ENCODE data around the gene SSTR3. TPM values are rescaled to one million over a fixed set of nuclear protein-coding genes. Genes with fewer than 3 reads are reported as not detected.

The SSTR3 gene
- total and polyA plus RNA-seq, 2 experiments from 2014 or later, result 0.06 TPM; not detected in 1

- Histone ChIP-seq H3K27me3 (no peaks in the 10 kb centered on the region), H3K4me3 (no peak overlapping the region), H3K36me3 (no peaks in the 10 kb centered on the region), H3K9me3 (ENCODE audit: low read depth) (no peaks in the 10 kb centered on the region), H3K4me1 (ENCODE audit: low read depth) (no peaks in the 10 kb centered on the region), H3K27ac (no peak overlapping the region)
- no peak for DNase-seq (ENCODE audit: low read depth in 1 of 2, low spot score in 1 of 2)
- TF ChIP-seq CTCF (IDR thresholded peaks at IDR 0.05; ENCODE audit: low read depth, low read length), result no peak
These were observed 42.9 kb downstream of the SSTR3 start for GRCh38 chr22:37169406-37169805.

DNA sequence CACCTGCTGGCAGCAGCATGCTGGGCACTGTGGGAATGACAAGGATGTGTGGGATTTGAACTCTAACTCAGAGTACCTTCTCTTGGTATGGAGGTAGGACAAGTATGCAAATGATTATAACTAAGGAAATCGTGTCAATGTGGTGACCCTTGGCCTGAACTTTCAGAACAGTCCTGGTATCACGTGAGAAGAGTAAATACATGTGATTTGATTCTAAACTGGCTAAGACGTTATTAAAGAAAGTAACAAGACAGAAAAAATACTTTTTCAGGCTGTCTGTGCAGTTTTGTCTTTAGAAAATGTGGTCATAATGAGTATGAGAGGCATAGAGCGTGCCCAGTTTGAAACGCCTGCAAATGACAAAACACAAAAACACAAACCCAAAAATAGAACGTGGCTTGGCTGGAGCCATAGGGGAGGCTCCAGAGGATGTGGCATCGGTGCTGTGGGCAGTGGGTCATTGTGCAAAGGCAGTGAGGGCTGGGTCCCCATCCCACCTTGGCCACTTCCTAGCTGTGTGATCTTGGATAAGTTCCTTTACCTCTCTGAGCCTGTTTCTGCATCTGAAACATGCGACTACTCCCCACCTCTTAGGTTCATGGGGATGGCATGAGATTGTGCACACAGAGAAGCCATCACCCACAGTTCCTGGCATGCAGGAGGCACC, 44.2 kb downstream of the SSTR3 start:
- DNase-seq (ENCODE audit: low read depth in 1 of 2, low spot score in 1 of 2), result no peak
- no peaks in the 10 kb centered on the region for H3K36me3 ChIP-seq
- no peak overlapping the region for H3K4me3 ChIP-seq
- H3K9me3 ChIP-seq (ENCODE audit: low read depth), result no peaks in the 10 kb centered on the region
- no peak for TF ChIP-seq CTCF (IDR thresholded peaks at IDR 0.05; ENCODE audit: low read depth, low read length)
- no peaks in the 10 kb centered on the region for H3K4me1 ChIP-seq (ENCODE audit: low read depth)
- H3K27ac ChIP-seq, result no peak overlapping the region
- H3K27me3 ChIP-seq, result no peaks in the 10 kb centered on the region

DNA sequence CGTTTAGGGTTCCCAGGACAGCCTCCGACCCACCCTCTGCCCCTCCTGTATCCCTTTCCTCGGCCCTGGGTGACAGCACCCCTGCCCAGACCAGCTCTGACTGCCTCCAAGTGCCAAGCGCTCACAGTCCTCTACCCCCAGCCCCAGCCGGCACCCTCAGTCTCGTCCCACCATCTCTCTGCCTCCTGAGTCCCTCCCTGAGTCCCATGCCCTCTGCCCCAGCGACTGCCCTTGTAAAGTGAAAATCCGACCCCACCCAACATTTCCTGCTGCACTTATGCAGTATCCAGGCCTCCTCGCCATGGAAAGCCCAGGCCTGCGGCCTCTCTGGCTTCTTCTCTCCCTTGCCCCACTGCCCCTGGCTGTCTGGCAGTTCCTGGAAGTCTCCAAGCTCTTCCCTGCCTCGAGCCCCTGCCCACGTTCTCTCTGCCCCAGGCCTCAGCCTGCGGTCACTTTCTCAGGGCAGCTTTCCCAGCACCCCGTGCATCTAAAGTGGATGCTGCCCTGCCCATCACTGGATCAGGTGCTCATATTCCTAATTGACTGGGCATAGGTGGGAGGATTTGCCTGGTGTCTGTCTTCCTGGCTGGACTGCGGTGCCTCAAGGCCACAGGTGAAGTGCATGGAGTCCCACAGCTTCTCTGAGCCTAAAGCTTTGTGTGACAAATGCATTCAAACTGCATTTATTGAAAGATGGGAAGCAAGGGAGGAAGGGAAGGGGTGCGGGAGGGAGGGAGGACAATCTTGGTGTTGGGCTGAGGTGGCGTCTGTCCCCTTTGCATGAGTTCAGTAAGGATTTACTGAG, 44.9 kb downstream of the SSTR3 start:
- DNase-seq (ENCODE audit: low read depth in 1 of 2, low spot score in 1 of 2), result no peak
- TF ChIP-seq CTCF (IDR thresholded peaks at IDR 0.05; ENCODE audit: low read depth, low read length), result no peak
- Histone ChIP-seq H3K27me3 (no peaks in the 10 kb centered on the region), H3K27ac (no peak overlapping the region), H3K9me3 (ENCODE audit: low read depth) (no peaks in the 10 kb centered on the region), H3K36me3 (no peaks in the 10 kb centered on the region), H3K4me1 (ENCODE audit: low read depth) (no peaks in the 10 kb centered on the region), H3K4me3 (no peak overlapping the region)

- H3K36me3 ChIP-seq, result no peaks in the 10 kb centered on the region
- H3K27me3 ChIP-seq, result no peaks in the 10 kb centered on the region
- no peaks in the 10 kb centered on the region for H3K9me3 ChIP-seq (ENCODE audit: low read depth)
- H3K4me3 ChIP-seq, result no peak overlapping the region
- H3K27ac ChIP-seq, result no peak overlapping the region
- no peaks in the 10 kb centered on the region for H3K4me1 ChIP-seq (ENCODE audit: low read depth)
- TF ChIP-seq CTCF (IDR thresholded peaks at IDR 0.05; ENCODE audit: low read depth, low read length), result peak; percentile 94
- peak; percentile 80 to 84 for DNase-seq (ENCODE audit: low read depth in 1 of 2, low spot score in 1 of 2)
These were observed 45.6 kb downstream of the SSTR3 start for GRCh38 chr22:37166675-37167066.

GRCh38 chr22:37165940-37166674, 46.2 kb downstream of the SSTR3 start:
- TF ChIP-seq CTCF (IDR thresholded peaks at IDR 0.05; ENCODE audit: low read depth, low read length), result no peak
- no peak overlapping the region for H3K27ac ChIP-seq
- no peak for DNase-seq (ENCODE audit: low read depth in 1 of 2, low spot score in 1 of 2)
- no peaks in the 10 kb centered on the region for H3K4me1 ChIP-seq (ENCODE audit: low read depth)
- H3K4me3 ChIP-seq, result no peak overlapping the region
- H3K27me3 ChIP-seq, result no peaks in the 10 kb centered on the region
- H3K36me3 ChIP-seq, result no peaks in the 10 kb centered on the region
- no peaks in the 10 kb centered on the region for H3K9me3 ChIP-seq (ENCODE audit: low read depth)

Measured in cardiac muscle cell (in vitro differentiated cells and primary cell).